ENCODE measurements around the gene ITPKA.

DNA sequence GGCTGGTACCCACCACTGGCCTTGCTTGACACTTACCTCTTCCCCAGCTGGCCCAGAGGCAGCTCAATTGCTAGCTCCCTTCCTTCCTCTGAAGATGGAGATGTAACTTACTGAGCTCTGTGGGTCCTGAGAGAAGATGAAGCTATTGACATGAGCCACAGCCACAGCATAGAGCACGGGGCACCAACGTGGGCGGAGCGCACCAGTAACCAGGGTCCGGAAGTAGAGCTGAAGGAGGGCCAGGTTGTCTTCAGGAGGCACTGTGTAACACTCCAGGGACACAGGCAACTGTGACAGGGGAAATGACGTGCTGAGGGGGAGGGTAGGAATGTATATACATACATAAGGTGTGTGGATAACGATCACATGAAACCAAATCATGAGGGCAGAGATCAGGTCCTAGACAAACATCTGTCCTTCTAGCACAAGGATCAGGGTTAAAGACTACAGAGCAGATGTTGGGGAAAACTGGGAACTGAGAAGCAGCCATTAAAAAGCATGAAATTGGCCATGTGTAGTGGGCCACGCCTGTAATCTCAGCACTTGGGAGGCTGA is 24.3 kb downstream of the ITPKA start:
- TF ChIP-seq, protein P1, sequence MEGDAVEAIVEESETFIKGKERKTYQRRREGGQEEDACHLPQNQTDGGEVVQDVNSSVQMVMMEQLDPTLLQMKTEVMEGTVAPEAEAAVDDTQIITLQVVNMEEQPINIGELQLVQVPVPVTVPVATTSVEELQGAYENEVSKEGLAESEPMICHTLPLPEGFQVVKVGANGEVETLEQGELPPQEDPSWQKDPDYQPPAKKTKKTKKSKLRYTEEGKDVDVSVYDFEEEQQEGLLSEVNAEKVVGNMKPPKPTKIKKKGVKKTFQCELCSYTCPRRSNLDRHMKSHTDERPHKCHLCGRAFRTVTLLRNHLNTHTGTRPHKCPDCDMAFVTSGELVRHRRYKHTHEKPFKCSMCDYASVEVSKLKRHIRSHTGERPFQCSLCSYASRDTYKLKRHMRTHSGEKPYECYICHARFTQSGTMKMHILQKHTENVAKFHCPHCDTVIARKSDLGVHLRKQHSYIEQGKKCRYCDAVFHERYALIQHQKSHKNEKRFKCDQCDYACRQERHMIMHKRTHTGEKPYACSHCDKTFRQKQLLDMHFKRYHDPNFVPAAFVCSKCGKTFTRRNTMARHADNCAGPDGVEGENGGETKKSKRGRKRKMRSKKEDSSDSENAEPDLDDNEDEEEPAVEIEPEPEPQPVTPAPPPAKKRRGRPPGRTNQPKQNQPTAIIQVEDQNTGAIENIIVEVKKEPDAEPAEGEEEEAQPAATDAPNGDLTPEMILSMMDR (IDR thresholded peaks at IDR 0.05) = no peak
- no peak for TF ChIP-seq POLR2A (IDR thresholded peaks at IDR 0.05)
